Measurements from ENCODE around the gene GIGYF2.

The GIGYF2 gene

DNA sequence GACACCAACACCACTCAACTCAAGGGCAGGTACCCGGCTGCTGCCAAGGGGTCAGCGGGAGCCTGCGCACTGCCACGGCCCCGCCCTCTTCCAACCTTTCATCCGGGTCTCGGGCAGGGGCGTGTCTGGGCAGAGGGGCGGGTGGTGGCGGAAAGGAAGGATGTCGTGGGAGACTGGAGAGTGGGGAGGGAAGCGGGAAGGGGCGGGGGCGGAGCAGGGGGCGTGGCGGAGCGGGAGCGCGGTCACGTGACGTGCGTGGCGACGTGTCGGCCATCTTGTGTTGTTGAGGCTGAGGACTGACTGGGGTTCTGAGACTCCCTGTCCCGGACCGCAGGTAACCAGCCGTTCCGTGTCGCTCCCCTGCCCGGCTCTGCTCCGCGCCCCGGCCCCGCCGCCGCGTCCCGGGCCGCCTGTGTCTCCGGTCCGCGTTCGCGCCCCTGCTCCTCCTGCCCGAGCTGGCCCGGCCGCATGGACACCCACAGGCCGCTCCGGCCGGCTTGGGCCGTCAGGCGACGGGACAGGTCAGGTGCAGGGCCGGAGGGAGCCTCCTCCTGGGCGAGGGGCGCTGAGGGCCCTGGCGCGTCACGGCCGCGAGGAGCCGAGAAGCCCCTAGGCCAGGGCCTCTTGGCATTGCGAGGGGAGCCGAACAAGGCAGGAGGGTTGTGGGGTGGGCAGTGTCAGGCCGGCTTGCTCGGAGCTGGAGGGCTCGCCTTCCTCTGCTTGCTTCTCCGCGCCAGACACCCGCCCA is at the start of gene GIGYF2:
GIGYF2 (plus strand) TSS at position 273 of the 748 bp plus-strand sequence. CDS start 37,867 bp downstream, outside the sequence.
- peak within 1 kb of the TSS; percentile 95 for H3K9ac ChIP-seq (ENCODE audit: low read length)
- H3K27me3 ChIP-seq (replicated peaks; ENCODE audit: insufficient read depth, low read length), result no peaks in the 10 kb centered on the region
- H3K4me2 ChIP-seq (ENCODE audit: low read depth, low read length), result peak within 1 kb of the TSS; percentile 89
- H3K27ac ChIP-seq (ENCODE audit: low read length), result peak within 1 kb of the TSS; percentile 63; the same call in 1 of the 2 replicates
- H3K4me3 ChIP-seq (ENCODE audit: low read length), result peak within 1 kb of the TSS; percentile 99
- peaks cover 22% of the 10 kb centered on the region for H3K4me1 ChIP-seq (ENCODE audit: low read length)
- peaks cover 4% of the 10 kb centered on the region; the same call in 1 of the 2 replicates for H4K20me1 ChIP-seq (ENCODE audit: insufficient read depth, low read length)
- peaks cover 50% of the 10 kb centered on the region for H3K79me2 ChIP-seq (ENCODE audit: low read length)
- H3K36me3 ChIP-seq (replicated peaks; ENCODE audit: insufficient read depth, low read length), result peaks cover 5% of the 10 kb centered on the region; the same call in 1 of the 2 replicates
- no peaks in the 10 kb centered on the region for H3K9me3 ChIP-seq (replicated peaks; ENCODE audit: insufficient read depth, low read length)
- peak within 1 kb of the TSS; percentile 99 for H2AFZ ChIP-seq (ENCODE audit: low read length)
- no peaks in the 10 kb centered on the region for H3K9me2 ChIP-seq (replicated peaks; ENCODE audit: insufficient read depth, low read length)
- peak; percentile 90 for DNase-seq
- 0 out of 2 replicates have a peak, but pooled peaks cover 3% of the 10 kb centered on the region for H3F3A ChIP-seq (ENCODE audit: insufficient read depth, low read length)
- TF ChIP-seq EZH2 (optimal IDR thresholded peaks at IDR 0.05; ENCODE audit: low read depth, low read length), result no peak

GRCh38 chr2:232649033-232649432 is 48.1 kb upstream of the GIGYF2 start:
- H3K79me2 ChIP-seq (ENCODE audit: low read length), result no peaks in the 10 kb centered on the region
- H3K4me2 ChIP-seq (ENCODE audit: low read depth, low read length), result no peak overlapping the region
- H4K20me1 ChIP-seq (ENCODE audit: insufficient read depth, low read length), result no peaks in the 10 kb centered on the region
- no peaks in the 10 kb centered on the region for H3K9me2 ChIP-seq (replicated peaks; ENCODE audit: insufficient read depth, low read length)
- H3K27me3 ChIP-seq (replicated peaks; ENCODE audit: insufficient read depth, low read length), result no peaks in the 10 kb centered on the region
- no peaks in the 10 kb centered on the region for H3K4me1 ChIP-seq (ENCODE audit: low read length)
- no peaks in the 10 kb centered on the region for H3F3A ChIP-seq (ENCODE audit: insufficient read depth, low read length)
- H2AFZ ChIP-seq (ENCODE audit: low read length), result no peak overlapping the region
- no peaks in the 10 kb centered on the region for H3K36me3 ChIP-seq (replicated peaks; ENCODE audit: insufficient read depth, low read length)
- no peak overlapping the region for H3K27ac ChIP-seq (ENCODE audit: low read length)
- no peak overlapping the region for H3K9ac ChIP-seq (ENCODE audit: low read length)
- TF ChIP-seq EZH2 (optimal IDR thresholded peaks at IDR 0.05; ENCODE audit: low read depth, low read length) (no peak), EZH2phosphoT487 (IDR thresholded peaks at IDR 0.05; ENCODE audit: low read length) (no peak)
- TF ChIP-seq, protein P1, sequence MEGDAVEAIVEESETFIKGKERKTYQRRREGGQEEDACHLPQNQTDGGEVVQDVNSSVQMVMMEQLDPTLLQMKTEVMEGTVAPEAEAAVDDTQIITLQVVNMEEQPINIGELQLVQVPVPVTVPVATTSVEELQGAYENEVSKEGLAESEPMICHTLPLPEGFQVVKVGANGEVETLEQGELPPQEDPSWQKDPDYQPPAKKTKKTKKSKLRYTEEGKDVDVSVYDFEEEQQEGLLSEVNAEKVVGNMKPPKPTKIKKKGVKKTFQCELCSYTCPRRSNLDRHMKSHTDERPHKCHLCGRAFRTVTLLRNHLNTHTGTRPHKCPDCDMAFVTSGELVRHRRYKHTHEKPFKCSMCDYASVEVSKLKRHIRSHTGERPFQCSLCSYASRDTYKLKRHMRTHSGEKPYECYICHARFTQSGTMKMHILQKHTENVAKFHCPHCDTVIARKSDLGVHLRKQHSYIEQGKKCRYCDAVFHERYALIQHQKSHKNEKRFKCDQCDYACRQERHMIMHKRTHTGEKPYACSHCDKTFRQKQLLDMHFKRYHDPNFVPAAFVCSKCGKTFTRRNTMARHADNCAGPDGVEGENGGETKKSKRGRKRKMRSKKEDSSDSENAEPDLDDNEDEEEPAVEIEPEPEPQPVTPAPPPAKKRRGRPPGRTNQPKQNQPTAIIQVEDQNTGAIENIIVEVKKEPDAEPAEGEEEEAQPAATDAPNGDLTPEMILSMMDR (IDR thresholded peaks at IDR 0.05; ENCODE audit: low read length), result no peak
- H3K4me3 ChIP-seq (ENCODE audit: low read length), result no peak overlapping the region
- no peak for DNase-seq
- H3K9me3 ChIP-seq (replicated peaks; ENCODE audit: insufficient read depth, low read length), result no peaks in the 10 kb centered on the region

DNA sequence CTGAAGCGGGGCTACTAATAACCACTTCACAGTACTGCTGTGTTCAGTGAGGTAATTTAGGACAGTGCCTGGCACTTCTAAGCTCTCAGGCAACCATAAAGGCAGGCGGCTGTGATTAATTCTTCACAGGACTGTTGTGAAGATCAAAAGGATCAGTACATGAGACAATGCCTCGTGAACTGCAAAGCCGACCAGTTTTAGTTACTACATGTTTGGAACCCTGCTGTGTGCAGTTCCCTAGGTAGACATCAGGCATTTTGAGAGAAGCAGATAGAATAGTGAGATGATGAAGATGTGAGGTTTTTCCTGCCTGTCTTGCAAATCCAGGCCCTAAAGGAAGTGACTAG is 44.7 kb upstream of the GIGYF2 start:
- Histone ChIP-seq H3K4me1 (ENCODE audit: low read length) (no peaks in the 10 kb centered on the region), H3K36me3 (replicated peaks; ENCODE audit: insufficient read depth, low read length) (no peaks in the 10 kb centered on the region), H3K4me3 (ENCODE audit: low read length) (no peak overlapping the region), H3K9ac (ENCODE audit: low read length) (no peak overlapping the region), H3K9me3 (replicated peaks; ENCODE audit: insufficient read depth, low read length) (no peaks in the 10 kb centered on the region), H3K27ac (ENCODE audit: low read length) (no peak overlapping the region), H2AFZ (ENCODE audit: low read length) (no peak overlapping the region), H4K20me1 (ENCODE audit: insufficient read depth, low read length) (no peaks in the 10 kb centered on the region), H3K79me2 (ENCODE audit: low read length) (no peaks in the 10 kb centered on the region), H3K27me3 (replicated peaks; ENCODE audit: insufficient read depth, low read length) (no peaks in the 10 kb centered on the region), H3K4me2 (ENCODE audit: low read depth, low read length) (no peak overlapping the region), H3F3A (ENCODE audit: insufficient read depth, low read length) (no peaks in the 10 kb centered on the region), H3K9me2 (replicated peaks; ENCODE audit: insufficient read depth, low read length) (no peaks in the 10 kb centered on the region)
- TF ChIP-seq, protein P1 (IDR thresholded peaks at IDR 0.05; ENCODE audit: low read length), result no peak
- TF ChIP-seq EZH2phosphoT487 (IDR thresholded peaks at IDR 0.05; ENCODE audit: low read length) (no peak), EZH2 (optimal IDR thresholded peaks at IDR 0.05; ENCODE audit: low read depth, low read length) (no peak)
- no peak for DNase-seq

DNA sequence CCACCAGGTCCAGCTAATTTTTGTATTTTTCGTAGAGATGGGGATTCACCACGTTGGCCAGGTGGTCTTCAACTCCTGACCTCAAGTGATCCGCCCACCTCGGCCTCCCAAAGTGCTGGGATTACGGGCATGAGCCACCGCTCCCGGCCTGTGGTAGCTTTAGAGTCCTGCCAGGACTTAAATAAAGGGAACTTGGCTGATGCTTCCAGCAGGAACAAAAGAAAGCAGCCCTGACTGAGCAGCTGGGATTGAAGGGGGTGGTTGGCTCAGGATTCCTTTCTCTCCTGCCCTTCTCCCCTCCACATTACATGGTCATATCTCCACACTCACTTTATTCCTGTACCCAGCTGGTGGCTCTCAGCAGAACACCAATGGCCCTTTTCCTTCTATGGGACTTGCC is 43.7 kb upstream of the GIGYF2 start:
- DNase-seq, result no peak
- Histone ChIP-seq H3K9ac (ENCODE audit: low read length) (no peak overlapping the region), H4K20me1 (ENCODE audit: insufficient read depth, low read length) (no peaks in the 10 kb centered on the region), H3K79me2 (ENCODE audit: low read length) (no peaks in the 10 kb centered on the region), H3K4me2 (ENCODE audit: low read depth, low read length) (no peak overlapping the region), H3K27ac (ENCODE audit: low read length) (no peak overlapping the region), H3K9me3 (replicated peaks; ENCODE audit: insufficient read depth, low read length) (no peaks in the 10 kb centered on the region), H3K27me3 (replicated peaks; ENCODE audit: insufficient read depth, low read length) (no peaks in the 10 kb centered on the region), H2AFZ (ENCODE audit: low read length) (no peak overlapping the region), H3F3A (ENCODE audit: insufficient read depth, low read length) (no peaks in the 10 kb centered on the region), H3K9me2 (replicated peaks; ENCODE audit: insufficient read depth, low read length) (no peaks in the 10 kb centered on the region), H3K36me3 (replicated peaks; ENCODE audit: insufficient read depth, low read length) (no peaks in the 10 kb centered on the region), H3K4me1 (ENCODE audit: low read length) (no peaks in the 10 kb centered on the region), H3K4me3 (ENCODE audit: low read length) (no peak overlapping the region)
- TF ChIP-seq EZH2phosphoT487 (IDR thresholded peaks at IDR 0.05; ENCODE audit: low read length) (no peak), EZH2 (optimal IDR thresholded peaks at IDR 0.05; ENCODE audit: low read depth, low read length) (no peak)
- TF ChIP-seq, protein P1 (IDR thresholded peaks at IDR 0.05; ENCODE audit: low read length), result no peak
